ENCODE results near the gene RPH3AL.
"Not testable (repeated sequence)": the region's sequence is repeated elsewhere in the genome, so short reads cannot be mapped to it uniquely, and the experiment has no call there.

Gene RPH3AL

DNA sequence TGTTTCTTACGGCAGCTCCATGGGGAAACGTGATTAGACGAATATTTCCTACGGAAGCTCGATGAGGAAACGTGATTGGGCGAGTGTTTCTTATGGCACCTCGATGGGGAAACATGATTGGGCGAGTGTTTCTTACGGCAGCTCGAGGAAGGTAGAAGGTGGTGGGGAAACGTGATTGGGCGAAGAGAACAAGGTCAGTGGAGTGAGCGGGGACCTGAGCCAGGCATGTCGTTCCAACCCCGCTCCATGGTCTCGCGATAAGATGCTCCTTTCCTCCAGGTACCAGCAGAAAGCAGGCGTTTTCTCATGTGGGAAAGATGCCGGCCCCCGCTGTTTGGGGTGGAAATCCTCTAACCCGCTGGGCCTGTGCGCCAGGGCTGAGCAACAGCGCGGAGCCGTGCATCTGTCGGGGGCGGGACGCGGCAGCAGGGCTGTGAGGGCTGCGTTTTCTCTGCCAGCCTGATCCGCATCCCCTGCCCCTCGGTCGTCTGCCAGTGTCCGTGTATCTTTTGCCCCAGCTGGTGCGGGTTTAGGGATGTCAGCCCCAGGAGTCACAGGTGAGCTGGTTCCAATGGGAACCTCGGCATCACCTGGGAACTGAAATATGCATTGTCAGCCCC lies 145.6 kb downstream of the RPH3AL start:
- in situ Hi-C loops (cut with MboI; ENCODE audit: low sequenced_read_pairs) = no loop called here

DNA sequence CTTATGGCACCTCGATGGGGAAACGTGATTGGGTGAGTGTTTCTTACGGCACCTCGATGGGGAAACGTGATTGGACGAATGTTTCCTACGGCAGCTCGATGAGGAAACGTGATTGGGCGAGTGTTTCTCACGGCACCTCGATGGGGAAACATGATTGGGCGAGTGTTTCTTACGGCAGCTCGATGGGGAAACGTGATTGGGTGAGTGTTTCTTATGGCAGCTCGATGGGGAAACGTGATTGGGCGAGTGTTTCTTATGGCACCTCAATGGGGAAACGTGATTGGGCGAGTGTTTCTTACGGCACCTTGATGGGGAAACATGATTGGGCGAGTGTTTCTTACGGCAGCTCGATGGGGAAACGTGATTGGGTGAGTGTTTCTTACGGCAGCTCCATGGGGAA lies 146.1 kb downstream of the RPH3AL start:
- in situ Hi-C loops (cut with MboI; ENCODE audit: low sequenced_read_pairs) = not testable (repeated sequence)

DNA sequence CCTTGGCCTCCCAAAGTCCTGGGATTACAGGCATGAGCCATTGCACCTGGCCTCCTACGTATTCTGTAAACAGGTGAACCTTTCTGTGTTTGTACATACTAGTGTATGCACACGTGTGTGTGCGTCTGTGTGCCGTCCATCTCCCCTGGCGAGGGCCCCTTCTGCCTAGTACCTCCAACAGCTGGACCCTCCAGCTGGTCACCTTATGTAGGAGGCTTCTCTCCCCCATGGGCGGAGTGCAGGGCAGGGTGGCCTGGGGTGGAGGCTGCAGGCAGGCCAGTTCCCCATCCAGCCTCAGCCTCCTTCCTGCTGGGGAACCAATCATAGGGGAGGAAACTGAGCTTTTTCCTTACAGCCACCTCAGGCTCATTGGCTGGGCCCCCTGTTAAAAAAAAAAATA lies 146.8 kb downstream of the RPH3AL start:
- in situ Hi-C loops (cut with MboI; ENCODE audit: low sequenced_read_pairs) = no loop called here

DNA sequence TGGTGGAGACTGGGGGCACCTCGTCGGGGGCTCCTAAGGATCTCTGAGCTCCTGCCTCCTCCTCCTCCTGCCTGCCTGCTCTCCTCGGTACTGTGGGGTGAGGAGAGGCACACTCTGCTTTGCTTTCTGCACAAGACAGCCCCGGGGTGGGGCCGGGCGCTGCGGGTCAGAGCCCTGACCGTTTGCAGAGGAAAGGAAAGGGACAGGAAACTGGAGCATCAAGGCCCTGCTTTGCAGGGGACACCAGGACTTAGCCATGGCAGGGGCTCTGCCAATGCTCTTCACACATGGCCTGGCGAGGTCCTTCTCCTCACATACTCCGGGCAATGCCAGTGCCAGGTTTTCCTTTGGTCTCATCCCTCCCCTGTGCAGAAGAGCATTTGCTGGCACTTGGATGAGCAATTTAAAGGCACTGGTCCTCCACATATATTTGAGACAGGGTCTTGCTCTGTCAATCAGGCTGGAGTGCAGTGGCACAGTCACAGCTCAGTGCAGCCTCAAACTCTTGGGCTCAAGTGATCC lies 147.4 kb downstream of the RPH3AL start:
- in situ Hi-C loops (cut with MboI; ENCODE audit: low sequenced_read_pairs) = no loop called here

DNA sequence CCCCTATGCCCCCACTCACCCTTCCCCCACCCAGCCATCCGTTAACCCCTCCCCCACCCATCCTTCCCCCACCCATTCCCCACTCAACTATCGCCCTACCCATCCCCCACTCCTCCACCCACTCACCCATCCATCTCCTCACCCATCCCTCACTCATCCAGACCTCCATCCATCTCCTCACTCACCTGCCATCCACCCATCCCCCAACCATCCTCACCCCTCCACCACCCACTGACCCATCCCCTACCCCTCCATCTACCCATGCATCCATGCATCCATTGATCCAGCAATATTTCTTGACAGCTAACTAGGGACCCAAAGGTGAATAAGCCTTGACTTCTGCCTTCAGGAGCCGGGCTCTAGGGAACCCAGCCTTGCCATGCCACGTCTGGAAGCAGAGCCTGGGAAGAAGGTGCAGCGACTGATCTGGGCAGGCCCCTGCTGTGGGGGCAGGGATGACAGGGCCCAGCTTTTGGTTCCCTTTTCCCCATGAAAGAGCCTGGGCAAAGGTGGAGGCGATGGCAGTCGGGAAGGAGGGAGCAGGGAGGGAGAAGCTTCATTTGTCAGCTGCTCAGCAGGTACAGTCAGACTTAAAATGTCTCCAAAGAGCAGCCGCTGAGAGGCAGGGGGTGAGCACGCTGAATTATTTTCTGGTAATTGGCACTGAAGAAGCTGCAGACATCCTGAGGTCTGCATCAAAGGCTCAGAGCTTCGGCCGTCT lies 148.0 kb downstream of the RPH3AL start:
- in situ Hi-C loops (cut with MboI; ENCODE audit: low sequenced_read_pairs) = no loop called here

DNA sequence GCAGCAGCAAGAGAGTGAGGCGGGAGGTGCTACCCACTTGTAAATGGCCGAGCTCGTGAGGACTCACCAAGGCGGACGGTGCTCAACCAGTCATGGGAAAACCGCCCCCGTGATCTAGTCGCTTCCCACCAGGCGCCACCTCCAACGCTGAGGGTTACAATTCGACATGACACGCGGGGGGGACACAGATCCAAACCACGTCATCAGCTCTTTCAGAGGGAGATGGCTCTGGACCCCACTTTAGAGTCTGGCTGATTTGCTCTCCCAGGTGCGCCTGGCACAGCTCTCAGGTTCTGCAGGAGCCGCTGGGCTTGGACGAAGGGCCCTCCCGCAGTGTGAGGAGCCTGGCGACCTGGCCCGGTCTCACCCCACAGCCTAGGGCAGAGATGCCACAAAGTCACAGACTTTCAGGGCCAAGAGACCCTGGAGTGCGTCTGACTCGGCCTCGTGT lies 150.1 kb downstream of the RPH3AL start:
- in situ Hi-C loops (cut with MboI; ENCODE audit: low sequenced_read_pairs) = no loop called here

DNA sequence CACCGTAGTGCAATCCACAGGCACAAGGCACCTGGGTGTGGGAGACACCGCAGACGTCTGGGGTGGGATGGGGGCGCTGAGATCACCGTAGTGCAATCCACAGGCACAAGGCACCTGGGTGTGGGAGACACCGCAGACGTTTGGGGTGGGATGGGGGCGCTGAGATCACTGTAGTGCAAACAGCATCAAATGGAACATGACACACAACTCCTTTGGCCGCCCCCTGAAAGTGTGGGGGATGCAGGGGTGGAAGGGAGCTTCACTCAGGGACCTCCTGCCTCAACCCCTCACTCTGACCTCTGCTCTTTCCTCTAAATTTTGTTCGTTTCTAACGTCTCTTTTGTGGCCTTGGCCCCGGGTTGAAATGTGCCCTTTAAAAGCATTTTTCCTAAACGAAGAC lies 150.9 kb downstream of the RPH3AL start:
- in situ Hi-C loops (cut with MboI; ENCODE audit: low sequenced_read_pairs) = not testable (repeated sequence)

DNA sequence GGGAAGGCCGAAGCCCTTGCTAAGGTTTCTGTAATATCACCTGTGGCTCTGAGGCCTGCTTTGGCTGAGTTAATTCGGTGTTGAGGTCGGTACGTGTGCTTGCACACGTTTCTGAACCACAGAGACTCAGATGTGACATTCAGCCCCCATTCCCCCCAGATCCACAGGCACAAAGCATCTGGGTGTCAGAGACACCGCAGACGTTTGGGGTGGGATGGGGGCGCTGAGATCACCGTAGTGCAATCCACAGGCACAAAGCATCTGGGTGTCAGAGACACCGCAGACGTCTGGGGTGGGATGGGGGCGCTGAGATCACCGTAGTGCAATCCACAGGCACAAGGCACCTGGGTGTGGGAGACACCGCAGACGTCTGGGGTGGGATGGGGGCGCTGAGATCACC lies 151.3 kb downstream of the RPH3AL start:
- in situ Hi-C loops (cut with MboI; ENCODE audit: low sequenced_read_pairs) = not testable (repeated sequence)

DNA sequence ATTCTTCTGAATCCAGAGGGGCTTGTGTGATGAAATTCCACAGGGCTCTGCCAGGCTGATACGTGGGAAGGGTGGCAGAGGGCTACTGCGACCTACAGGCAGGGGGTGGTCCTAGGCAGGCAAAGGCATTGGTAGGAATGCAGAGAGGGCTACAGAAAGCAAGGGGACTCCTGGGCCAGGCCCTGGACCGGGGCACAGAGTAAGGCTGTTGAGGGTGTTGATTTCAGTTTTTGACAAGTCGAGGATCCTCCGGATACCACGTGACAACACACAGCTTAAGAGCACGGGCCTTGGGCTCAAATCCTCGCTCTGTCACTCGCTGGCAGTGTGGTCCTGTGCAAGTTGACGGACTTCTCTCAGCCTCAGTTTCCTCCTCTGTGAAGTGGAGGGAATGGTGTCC lies 152.0 kb downstream of the RPH3AL start:
- in situ Hi-C loops (cut with MboI; ENCODE audit: low sequenced_read_pairs) = no loop called here

DNA sequence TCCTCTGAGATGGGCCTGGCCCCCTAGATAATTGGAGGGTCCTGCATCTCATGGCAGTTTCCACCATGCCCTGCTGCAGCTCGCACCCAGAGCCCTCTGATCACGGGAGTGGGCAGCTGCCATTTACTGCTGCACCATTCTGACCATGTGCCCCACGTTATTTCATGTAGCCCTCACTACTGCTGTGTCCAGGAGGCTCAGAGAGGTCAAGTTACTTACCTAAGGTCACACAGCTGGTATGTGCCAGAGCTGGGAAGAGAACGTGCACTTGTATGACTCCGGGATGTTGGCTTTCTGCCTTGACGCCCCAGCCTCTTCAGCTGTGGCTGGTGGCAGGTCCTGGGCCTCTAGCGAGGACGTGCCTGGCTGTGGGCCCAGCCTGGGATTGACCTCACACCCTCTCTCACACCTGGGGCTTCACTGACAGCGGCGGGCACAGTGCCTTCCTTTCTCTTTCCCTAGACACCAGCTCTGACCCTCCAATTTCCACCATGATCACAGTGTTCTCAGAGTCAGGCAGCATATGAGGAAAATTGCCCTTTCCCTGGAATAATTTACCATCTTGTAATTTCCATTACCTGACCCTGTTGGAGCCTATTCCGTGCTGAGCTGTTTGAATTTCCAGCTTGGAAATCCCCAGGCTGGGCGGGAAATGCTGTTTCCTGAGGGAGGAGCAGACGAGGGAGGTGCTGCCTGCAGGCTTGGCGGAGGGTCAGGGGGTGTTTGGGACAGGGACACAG lies 152.6 kb downstream of the RPH3AL start:
- in situ Hi-C loops (cut with MboI; ENCODE audit: low sequenced_read_pairs) = no loop called here

DNA sequence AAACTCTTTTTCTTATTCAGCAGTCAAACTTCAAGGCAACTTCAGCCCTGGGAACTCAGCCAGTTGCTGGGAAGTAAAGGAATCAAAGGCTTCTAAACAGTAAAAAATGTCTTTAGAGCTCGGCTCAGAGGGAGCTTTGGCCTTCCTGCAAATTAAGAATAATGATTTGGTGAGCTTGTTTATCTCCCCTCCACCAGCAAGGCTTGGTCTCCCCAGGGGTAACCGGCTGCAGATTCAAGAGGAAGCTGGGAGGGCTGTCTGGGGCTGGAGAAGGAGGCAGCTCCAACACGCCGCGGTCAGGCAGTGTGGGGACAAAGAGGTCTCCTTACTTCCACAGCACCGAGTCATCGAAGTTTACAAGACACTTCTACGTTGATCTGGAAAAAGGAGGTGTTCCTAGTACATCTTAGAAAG lies 153.4 kb downstream of the RPH3AL start:
- in situ Hi-C loops (cut with MboI; ENCODE audit: low sequenced_read_pairs) = no loop called here

DNA sequence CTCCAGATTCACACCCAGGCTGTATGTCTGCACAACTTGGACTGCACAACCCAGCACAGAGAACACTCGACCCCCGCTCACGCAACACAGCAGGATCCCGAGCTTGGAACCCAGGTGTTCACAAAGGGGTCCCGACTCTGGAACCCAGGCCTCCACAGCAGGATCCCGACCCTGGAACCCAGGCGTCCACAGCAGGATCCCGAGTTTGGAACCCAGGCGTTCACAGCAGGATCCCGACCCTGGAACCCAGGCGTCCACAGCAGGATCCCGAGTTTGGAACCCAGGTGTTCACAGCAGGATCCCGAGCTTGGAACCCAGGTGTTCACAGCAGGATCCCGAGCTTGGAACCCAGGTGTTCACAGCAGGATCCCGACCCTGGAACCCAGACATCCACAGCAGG lies 154.4 kb downstream of the RPH3AL start:
- in situ Hi-C loops (cut with MboI; ENCODE audit: low sequenced_read_pairs) = not testable (repeated sequence)

DNA sequence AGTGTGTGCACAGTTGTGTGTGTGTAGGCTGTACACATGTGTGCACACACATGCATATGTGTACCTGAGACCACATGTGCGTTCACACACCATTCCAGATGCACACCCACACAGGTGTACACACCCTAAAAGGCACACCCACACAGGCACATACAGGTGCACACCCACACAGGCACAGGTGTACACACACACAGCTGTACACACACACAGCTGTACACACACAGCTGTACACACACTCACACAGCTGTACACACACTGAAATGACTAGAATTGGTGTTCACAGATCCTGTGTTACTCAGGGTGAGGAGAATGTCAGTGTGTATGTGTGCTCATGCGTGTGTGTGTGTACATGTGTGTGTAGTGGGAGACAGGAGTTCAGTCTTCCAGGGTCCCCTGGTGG lies 155.3 kb downstream of the RPH3AL start:
- in situ Hi-C loops (cut with MboI; ENCODE audit: low sequenced_read_pairs) = no loop called here

DNA sequence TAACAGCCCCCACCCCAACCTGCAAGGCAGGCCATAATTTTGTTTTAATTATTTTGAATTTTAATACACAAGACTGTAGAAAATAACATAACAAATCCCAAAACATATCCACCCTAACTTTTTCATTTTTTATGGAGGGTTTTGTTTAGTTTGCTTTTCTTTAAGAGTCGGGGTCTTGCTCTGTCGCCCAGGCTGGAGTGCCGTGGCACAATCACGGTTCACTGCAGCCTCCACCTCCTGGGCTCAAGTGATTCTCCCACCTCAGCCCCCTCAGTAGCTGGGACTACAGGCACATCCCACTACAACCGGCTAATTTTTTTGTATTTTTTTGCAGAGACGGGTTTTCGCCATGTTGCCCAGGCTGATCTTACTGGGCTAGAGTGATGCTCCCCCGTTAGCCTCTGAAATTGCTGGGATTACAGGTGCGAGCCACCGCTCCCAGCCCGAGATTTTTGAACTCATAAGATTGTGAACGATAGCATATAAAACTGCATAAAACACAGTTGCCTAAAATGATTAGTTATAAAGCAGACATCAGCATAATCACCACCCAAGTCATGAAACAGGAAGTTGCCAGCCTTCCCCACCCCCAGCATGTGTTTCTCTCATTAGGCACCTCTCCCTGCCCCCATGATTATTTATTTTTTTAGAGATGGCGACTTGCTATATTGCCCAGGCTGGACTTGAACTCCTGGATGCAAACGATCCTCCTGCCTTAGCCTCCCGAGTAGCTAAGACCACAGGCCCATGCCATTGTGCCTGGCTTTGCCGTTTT lies 157.6 kb downstream of the RPH3AL start:
- in situ Hi-C loops (cut with MboI; ENCODE audit: low sequenced_read_pairs) = no loop called here

DNA sequence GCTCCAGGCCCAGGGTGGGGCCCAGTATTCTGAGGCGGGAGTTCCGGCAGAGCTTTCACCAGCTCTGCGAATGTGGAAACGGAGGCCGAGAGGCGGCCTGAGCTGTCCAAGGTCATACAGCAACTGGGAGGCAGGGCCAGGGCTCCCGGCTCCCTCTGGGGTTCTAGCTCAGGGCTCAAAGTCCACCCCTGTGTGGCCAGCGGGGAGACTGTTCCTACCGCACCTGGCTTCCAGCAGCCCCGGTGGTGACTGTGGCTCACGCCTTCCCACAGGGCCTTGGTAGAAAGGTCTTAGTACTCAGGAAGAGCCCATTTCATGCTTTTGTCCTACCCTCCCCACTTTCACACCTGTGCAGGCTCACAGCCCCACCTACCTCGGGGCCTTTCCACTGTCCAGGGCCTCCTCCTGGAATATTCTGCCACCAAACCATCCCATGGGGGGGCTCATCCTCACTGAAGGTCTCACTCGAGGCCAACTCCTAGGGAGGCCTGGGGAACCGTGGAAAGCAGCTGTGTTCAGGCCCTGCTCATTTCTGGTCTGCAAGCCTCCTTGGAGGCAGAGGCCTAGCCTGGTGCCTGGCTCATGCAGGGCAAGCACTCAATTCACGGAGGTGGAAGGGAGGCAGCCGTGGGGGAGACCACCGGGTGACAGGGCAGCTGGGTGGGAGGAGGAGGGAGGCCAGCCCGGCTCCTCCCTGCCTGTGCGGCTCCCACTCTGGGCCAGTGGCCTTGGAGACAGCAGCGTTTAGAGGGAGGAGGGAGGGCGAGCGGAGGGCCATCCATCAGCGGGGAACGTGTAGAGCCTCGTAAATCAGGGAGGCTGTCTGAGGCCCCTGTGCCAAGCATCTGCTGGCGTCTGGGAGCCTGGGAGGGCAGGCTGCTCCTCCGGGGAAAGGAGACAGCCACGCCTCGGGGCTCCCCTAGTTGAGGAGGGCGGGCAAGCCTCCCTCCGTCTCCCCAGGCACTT lies 158.5 kb downstream of the RPH3AL start:
- in situ Hi-C loops (cut with MboI; ENCODE audit: low sequenced_read_pairs) = no loop called here

DNA sequence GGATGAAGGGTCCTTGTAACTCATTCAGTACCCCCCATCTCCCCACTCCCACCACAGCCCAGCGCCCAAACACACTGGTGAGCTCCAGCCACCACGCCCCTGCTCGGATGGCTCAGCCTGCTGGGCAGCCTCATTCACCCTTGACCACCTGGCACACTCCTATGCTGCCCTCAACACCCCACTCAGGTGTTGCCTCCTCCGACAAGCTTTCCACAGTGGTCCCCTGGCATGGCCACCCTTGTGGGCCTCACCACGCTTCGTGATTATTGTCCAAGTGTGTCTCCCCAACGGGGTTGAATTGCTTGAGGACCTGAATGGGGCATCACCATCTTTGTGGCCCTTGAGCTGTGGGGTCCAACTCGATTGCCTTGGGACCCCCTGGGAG lies 159.2 kb downstream of the RPH3AL start:
- in situ Hi-C loops (cut with MboI; ENCODE audit: low sequenced_read_pairs) = no loop called here

DNA sequence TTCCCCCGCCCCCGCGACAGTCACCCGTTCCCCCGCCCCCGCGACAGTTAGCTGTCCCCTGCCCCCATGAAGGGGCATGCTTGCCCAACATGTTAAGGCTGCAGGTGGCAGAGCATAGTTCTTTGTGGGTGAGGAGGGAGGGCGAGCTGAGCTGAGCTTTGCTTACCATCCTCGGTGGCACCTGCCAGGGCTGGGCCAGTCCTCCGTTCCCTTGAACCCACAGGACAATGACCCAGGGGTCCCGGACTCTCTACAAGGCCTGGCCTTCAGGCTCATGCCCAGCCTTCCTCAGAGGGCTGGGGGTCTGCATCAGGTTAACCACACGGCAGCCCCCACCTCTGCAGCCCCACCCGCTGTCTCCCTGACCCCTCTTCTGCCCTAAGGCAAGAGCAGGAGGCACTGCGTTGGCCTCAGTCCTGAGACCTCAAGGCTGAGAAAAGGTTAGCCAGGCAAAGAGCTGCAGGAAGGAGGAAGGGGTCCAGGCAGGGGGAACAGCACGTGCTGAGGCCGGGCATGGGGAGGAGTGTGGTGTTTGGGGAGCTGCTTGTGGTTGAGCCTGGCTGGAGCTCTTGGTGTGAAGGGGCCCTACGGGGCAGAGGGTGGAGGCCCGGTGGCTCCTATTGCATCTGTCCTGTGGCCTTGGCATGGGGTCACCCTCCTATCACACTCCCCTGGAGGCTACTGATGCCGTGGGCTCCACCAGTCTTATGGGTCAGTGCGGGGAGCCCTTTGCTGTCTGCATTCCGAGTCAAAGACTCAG lies 159.8 kb downstream of the RPH3AL start:
- in situ Hi-C loops (cut with MboI; ENCODE audit: low sequenced_read_pairs) = no loop called here

DNA sequence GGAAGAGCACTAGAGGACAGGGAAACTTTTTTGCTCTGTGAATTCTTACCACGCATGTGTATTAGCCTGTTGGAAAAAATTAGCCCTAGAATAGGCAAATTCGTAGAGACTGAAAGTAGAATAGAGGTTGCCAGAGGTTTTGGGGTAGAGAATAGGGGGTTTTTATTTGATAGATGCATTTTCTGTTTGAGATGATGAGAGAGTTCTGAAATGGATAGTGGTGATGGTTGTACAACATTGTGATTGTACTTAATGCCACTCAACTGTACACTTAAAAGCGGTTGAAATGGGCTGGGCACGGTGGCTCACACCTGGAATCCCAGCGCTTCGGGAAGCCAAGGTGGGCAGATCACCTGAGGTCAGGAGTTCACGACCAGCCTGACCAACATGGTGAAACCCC lies 163.2 kb downstream of the RPH3AL start:
- in situ Hi-C loops (cut with MboI; ENCODE audit: low sequenced_read_pairs) = no loop called here

DNA sequence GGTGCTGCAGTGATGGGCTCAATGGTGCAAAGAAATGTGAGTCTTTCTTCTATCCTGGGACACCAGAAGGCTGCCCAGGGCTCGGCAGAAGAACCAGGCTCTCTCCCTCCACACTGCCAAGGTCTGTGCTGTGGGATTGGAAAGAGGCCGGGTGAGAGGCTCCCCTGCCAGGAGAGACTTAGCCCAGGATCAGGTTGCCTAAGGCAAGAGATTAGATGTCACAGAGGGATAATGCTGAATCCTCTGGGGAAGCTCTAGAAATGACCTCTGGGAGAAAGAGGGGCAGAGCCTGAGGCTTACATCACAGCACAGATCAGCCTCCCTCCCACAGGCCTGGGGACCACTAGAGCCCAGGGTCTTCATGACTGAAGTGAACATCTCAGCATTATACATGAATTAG lies 165.5 kb downstream of the RPH3AL start:
- in situ Hi-C loops (cut with MboI; ENCODE audit: low sequenced_read_pairs) = no loop called here

Measured in hTERT RPE-1 (cell line).